Measurements from ENCODE around the gene ARL9.
A peak's percentile ranks its signal among the peaks of the same experiment; 100 is the strongest.

Gene ARL9, protein sequence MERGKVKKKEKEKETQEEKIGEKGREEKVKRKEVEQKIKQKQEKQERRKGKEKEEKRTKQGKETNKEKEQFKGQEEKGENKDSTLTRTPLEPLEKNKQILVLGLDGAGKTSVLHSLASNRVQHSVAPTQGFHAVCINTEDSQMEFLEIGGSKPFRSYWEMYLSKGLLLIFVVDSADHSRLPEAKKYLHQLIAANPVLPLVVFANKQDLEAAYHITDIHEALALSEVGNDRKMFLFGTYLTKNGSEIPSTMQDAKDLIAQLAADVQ

DNA sequence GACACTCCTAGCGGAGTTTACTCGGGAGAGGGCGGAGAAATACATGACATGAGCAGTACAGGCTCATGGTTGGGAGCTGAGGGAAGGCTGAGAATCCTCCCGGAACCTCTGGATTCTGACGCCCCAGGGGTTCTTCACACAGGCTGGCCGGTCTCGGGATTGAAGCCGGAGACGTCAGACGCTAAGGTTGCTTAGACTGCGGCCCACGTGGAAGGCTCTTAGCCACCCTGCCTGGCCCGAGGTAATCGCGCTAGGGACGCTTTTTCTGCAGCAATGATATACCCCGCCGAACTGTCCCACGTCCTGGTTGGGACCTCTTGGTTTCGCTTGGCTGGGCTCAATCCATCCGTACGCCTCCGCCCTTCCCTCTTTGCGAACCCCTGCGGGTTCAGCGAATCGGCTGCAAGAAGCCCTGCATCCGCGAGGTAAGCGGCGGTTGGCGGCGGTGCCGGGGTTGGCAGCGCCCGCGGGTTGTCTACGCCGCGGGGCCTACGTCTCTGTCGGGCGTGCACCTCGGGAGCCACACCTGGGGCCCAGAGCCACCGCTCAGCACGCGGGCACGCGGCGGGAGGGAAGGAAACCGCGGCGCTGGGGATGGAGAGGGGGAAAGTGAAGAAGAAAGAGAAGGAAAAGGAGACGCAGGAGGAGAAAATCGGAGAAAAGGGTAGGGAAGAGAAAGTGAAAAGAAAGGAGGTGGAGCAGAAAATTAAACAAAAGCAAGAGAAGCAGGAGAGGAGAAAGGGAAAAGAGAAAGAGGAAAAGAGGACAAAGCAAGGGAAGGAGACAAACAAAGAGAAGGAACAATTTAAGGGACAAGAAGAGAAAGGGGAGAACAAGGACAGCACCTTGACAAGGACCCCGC lies at the start of gene ARL9:
ARL9 (plus strand) TSS at position 523 of the 862 bp plus-strand sequence; CDS start at position 595, 72 bp downstream.
- DNase-seq (ENCODE audit: low read depth) = no peak

DNA sequence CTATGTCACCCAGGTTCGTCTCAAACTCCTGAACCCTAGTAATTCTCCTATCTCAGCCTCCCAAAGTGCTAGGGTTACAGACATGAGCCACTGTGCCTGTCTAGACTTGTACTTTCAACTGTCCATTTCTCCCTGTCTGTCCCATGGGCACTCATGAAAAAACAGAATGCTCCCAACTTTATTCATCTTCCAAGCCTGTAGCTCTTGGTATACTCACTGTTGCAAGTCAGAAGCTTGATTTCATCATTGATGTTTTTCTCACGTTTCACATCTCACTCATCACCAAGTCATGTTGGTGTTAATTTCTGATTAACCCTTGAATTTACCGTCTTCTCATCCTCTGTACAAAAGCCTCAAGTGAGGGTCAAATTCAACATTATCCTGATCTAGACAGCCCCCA lies 45.5 kb upstream of the ARL9 start:
- no peak for DNase-seq (ENCODE audit: low read depth)

DNA sequence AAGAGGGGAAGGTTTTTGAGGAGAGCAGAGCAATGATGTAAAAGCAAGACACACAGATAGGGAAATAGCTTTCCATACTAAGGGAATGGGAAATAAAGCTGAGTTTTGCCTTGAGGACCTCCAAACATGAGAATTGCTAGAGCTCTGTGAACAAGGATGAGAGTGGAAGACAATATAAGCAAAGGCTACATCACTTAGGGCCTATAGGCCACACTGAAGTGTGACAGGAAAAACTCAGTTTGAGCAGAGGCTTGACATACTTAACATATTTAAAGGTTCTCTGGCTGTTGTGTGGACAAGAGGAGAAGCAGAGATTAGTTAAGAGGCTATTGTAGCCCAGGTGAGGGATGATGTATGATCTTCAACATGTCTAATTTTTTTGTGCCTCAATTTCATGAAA lies 43.4 kb upstream of the ARL9 start:
- no peak for DNase-seq (ENCODE audit: low read depth)

DNA sequence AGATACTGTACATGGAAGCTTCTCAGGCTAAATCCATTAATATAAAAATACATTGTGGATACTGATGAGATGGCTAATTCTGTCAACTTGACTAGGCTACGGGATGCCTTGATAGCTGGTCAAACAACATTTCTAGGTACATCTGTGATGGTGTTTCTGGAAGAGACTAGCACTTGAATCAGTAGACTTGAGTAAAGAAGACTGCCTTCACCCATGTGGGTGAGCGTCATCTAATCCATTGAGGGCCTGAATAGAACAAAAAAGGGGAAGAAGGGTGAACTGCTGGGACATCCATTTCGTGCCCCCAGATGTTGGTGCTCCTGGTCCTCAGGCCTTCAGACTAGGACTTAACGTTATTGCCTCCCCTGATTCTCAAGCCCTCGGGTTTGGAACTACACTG lies 41.9 kb upstream of the ARL9 start:
- DNase-seq (ENCODE audit: low read depth) = no peak

DNA sequence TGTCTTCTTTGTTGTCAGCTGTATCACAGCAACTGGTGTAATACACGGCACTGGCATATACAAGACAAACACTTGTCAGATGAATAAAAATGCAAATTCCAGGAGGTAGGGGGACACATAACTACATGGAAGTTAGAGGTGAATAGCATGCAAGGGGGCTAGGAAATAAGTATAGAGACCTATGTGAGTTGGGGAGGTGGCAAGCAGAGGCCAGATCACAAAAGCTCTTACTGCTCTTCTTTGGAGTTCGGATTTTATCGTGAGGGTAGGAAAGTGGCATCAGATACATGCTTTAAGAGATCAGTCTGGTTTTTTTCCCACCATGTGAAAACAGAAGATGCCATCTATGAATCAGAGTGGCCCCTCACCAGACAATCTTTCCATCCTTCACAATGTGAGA lies 41.0 kb upstream of the ARL9 start:
- DNase-seq (ENCODE audit: low read depth) = no peak

DNA sequence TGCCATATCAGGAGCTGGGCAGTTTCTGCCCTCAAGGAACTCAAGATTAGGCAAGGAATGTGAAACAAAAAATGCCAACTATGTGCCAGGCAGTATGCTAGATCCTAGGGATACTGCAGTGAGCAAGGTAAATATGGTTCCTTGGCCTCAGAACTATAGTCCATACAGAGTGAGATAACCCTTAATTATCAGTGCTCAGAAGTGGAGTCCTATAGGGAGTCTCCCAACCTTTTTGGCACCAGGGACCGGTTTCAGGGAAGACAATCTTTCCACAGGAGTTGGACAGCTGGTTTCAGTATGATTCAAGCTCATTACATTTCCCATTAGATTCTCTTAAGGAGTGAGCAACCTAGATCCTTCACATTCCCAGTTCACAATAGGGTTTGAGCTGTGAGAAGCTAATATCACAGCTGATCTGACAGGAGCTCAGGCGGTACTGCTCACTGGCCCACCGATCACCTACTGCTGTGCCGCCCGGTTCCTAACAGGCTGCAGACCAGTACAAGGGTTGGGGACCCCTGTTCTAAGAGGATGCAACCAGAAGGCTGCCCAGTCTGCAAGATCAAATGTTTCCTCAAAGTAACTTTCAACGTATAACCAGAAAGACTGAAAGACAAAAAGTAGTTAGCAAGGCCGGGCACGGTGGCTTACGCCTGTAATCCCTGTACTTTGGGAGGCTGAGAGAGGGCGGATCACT lies 39.8 kb upstream of the ARL9 start:
- no peak for DNase-seq (ENCODE audit: low read depth)

DNA sequence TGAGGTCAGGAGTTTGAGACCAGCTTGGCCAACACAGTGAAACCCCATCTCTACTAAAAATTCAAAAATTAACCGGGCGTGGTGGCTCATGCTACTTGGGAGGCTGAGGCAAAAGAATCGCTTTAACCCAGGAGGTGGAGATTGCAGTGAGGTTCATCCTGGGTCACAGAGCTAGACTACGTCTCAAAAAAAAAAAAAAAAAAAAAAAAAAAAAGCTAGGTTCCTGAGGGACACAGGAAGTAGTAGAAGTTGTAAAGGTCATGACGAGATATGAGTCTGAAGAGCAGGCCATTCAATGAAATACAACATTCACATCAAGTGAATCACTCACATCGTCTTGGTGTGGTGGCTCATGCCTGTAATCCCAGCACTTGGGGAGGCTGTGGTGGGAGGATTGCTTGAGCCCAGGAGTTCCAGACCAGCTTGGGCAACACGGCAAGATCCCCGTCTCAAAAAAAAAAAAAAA lies 39.3 kb upstream of the ARL9 start:
- DNase-seq (ENCODE audit: low read depth) = peak; percentile 75

DNA sequence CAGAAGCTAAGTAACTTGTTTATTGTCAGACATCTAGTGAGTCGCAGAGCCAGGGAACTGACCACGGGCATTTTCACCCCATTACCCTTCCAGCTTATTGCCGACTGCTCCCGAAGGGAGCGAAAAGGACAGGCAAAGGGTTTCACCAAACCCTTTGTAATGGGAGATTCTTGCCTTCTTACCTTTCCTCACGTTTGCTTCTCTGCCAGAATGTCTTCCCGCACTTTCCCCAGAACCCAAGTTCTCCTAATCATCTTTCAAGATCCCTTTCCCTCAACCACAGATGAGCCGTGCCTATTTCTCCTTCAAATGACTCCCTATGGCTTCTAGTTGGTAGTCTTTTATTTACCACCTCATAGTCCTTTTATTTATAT lies 38.7 kb upstream of the ARL9 start:
- DNase-seq (ENCODE audit: low read depth) = no peak

DNA sequence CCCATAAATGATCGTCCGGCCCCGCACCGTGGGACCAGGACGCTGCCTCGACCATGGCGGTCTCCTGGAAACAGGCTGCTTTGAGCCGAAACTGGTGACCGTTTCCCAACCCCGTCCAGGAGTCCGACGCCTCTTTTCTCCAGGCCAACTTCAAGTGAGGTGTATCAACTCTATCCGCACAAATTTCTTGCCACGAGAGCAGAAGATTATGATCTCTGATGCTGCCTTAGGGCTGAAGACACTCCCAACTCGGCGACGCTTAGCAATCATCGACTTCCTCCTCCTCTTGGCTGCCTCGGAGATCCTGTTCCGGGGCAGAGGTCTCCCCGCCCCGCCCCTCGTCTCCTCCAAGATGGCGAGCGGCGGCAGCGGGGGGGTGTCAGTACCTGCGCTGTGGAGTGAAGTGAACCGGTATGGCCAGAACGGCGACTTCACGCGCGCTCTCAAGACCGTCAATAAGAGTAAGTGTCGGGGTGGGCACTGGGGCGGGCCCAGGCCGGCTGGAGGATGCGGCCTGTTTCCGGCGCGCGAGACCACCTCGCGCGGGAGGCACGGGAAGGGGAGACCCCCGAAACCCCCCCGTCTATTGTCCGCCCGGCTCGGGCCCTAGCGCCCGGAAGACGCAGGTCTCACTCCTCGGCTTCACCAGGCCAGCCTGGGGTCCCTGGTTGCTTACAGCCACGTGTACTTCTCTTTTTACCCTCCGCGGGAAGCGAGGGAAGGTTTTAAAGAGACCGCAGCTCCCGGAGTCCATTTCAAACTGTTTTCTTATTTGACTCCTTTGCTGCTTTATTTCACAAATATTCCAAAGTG lies 38.1 kb upstream of the ARL9 start, which contains the start of gene SRP72:
SRP72 (plus strand) TSS at position 334 of the 813 bp plus-strand sequence; CDS start at position 353, 19 bp downstream.
- peak; percentile 53 for DNase-seq (ENCODE audit: low read depth)

DNA sequence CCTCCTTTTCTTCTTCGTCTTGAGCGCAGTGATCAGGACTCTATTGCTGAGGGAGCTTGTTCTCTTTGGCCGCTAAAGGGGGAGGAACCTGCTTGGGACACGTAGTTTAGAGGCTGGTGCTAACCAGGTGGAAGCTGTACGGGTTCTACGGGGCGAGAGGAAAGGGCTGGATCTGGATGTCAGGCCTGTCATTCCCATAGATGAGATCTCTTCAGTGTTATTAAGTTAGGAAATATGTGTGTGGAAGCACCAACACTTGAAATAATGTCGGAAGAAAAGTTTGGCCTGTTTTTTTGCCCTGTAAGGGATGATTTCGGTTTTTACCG lies 37.5 kb upstream of the ARL9 start:
- no peak for DNase-seq (ENCODE audit: low read depth)

DNA sequence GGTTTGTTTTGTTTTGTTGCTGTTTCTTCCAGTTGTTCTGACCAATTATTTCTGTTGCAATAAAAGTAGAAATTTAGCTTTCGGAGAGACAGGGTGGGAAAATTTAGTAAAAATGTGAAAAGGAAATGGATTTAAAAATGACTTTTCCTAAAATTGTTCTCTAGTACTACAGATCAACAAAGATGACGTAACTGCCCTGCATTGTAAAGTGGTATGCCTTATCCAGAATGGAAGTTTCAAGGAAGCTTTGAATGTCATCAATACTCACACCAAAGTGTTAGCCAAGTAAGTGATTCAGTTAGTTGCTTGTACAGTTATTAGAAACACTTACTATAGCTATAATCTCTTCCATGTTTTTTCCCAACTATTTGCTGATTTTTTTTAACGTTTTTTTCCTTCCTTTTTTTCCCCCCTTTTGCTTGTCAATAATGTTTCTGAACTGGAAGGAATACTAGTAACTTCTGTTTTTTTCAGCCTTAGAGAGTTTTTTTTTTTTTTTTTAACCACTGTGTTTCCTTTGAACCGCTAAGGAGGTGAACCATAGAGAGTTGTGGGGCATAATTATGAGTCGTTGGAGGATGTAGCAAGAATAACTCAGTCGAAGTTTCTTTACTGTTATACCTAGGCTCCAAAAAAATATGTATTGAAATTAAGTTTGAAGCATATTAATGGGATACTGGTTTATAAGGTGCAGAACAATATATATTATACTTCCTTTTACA lies 35.9 kb upstream of the ARL9 start:
- no peak for DNase-seq (ENCODE audit: low read depth)

DNA sequence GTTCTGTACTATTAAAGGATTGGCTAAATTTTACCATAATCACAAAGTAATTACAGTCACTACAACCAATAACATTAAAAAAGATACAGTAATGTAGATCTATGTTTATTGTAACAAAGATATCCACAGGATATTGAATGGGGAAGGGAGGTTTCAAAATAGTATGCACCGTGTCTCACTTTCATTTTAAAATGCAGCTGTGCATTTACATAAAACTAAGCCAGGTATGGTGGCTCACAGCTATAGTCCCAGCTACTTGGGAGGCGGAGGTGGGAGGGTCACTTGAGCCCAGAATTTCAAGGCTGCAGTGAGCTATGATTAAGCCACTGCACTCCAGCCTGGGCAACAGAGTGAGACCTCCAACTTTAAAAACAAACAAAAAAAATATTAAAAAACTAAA lies 29.7 kb upstream of the ARL9 start:
- DNase-seq (ENCODE audit: low read depth) = no peak

DNA sequence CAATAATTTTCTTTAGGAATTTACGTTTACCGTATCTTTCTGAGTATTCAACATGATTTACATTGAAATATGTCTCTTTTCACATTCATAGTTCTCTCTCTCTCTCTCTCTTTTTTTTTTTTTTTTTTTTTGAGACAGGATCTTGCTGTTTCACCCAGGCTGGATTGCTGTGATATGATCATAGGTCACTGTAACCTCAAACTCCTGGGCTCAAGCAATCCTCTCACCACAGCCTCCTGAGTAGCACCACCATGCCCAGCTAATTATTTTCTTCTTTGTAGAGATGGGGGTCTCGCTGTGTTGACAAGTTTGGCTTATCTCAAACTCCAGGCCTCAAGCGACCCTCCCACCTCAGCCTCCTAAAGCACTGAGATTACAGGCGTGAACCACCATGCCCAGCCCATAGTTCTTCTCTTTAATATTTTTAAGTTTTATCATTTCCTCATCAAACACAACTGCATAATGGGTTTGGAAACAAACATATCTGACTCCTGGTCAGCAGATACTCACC lies 28.3 kb upstream of the ARL9 start:
- DNase-seq (ENCODE audit: low read depth) = no peak

DNA sequence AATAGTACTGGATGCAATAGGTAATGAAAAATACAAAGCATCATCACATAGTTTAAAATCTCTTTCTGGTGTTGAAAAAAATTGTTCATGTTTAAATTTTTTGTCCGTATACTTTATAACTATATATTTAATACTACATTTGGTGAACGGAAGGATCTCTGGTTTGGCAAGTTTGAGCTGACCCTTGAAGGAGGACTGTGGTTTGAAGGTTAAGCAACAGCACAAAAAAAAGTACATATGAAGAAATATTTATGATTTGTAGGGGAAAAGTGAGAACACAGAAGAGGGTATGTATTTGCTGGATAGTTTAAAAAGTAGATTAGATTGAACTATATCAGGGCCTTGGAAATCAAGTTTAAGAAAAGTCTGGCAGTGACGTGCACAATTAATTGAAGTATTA lies 24.9 kb upstream of the ARL9 start:
- no peak for DNase-seq (ENCODE audit: low read depth)

DNA sequence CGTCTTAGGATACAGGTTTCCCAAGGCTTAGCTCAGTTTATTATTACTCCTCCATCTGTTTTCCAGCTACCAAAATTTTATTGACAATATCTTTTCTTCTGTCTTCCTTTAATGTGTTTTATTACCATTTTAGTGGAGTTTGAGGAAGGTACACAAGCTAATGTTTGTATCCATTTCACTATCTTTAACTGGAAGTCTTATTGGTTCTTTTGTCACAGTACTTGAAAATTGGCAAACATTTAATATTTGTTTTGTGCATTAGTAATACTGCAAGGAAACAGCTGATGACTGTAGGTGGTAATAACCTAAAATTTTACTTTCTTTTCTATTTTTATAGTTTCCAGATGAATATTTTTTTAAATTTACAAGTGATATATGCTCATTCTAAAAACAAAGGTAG lies 9.3 kb upstream of the ARL9 start:
- no peak for DNase-seq (ENCODE audit: low read depth)

DNA sequence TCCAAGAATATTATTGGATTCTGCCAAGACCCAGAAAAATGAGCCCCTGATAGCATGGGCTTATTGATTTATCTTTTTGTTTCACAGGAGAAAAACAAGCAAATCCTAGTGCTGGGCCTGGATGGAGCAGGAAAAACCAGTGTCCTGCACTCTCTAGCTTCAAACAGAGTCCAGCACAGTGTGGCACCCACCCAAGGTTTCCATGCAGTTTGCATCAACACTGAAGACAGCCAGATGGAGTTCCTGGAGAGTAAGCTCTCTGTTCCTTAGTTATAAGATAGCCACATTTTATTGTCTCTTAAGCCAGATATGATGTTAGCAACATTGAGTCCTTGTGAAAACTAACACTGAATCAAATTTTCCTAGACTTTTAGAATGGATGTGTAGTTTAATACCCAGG lies 5.5 kb downstream of the ARL9 start:
- no peak for DNase-seq (ENCODE audit: low read depth)

DNA sequence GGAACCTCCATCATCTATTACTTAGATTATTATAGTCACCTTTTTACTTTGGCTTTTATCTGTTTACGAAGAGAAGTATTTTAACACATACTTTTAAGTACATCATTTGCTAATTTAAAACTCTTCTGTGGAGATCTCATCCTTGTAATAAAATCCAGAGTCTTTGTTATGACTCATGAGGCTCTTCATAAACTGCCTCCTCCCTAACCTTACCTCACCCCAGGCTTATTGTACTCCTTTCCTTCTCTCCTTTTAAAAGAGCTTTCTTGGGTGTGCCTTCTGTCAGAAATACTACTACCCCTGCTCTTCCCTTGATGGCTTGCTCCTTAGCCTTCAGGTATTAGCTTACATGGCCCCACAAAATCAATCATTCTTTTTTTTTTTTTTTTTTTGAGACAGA lies 6.6 kb downstream of the ARL9 start:
- no peak for DNase-seq (ENCODE audit: low read depth)

DNA sequence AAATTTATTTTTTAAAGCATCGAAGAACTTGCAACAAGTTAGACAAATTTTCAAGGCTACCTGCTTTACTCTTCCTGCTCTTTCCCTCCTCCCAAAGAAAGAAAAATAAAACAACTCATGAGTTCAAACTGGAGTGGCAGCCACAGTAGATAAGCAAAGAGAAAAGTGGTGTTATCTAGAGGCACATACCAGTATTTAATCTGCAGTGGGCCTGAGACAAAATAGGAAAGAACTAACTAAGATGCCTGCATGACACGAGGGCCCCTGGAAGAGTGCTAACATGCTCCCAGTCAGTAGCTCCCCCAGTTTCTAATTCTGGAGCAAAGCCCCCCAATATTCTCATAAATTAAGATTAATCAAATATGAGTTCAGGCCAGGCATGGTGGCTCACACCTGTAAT lies 7.9 kb downstream of the ARL9 start:
- no peak for DNase-seq (ENCODE audit: low read depth)

DNA sequence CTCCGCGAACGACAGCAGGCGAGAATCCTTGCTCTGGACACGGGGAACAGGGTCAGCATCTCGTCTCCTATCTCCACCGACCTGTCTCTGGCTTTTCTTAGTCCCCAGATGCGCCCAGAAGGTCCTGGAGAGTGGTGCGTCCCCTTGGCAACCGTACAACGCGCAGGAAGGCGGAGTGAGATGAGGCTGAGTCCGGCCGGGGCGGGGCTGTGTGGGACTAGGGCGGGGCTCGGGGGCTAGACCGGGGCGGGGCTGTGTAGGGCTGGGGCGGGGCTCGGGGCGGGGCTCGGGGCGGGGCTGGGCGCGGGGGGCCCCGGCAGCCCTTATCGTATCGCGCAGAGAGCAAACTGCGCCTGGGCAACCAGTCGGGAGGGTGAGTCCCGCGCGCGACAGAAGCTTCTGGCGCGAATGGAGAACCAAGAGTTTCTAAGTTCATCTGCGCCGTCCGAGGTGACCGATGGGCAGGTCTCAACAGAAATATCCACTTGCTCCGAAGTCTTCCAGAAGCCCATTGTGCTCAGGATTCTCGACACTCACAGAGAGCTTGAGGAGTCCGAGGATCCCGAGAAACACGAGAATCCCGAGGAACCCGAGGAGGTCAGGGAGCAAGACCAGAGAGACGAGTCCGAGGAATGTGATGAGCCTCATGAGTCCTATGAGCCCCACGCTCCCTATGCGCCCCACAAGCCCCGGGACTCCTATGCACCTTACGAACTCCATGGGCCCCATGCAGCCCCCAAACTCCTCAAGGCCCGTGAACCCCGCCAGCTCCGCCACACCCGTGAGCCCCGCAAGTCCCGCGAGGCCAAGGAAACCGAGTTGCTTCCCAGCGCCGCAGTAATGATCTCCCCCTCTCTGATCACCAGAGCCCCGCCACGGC lies 24.9 kb downstream of the ARL9 start:
- no peak for DNase-seq (ENCODE audit: low read depth)

DNA sequence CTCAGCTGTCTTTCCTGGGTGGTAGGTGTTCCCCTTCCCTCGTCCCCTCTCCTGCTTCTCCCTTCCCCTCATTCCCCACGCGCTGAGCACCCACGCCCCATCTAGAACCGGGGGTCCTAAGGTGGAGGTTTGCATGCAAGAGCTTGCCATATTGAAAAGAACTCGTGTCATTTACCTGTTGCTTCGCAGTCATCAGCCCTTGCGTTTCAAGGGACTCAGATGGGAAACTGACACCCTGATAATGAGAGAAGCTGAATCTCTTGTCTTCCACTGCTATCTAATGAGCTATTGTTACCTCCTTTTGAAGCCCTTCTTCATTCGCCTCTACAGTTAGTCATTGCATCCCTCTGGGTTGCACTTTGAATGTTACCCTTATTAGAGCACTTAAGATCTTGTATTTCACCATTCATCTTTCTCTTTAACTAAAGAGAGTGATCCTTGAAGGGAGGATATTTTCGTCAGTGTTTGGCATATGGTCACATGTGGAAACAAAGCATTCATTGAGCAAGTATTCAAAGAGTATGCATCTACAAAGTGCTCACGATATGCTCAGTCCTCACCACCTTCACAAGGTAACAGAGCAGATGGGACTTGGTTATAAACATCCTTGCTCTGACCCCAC lies 25.7 kb downstream of the ARL9 start:
- DNase-seq (ENCODE audit: low read depth) = no peak
